Cardiac muscle cell (in vitro differentiated cells and primary cell): ENCODE measurements around the gene PDPK1. TPM values are rescaled to one million over a fixed set of nuclear protein-coding genes. Genes with fewer than 3 reads are reported as not detected.

Experiments
- DNase-seq, 2 donors: peaks; one replicate each; pipeline versions ENCODE4 v3.0.0 to v3.0.0-alpha.2; 2010 to 2017; ENCODE audit warnings: low read depth in 1 of 2, low spot score in 1 of 2
- H3K27ac ChIP-seq: fragments of 200-600 bp; sonication (generic); 2 replicates; pipeline ENCODE4 v1.5.1; 2016
- H3K27me3 ChIP-seq: fragments of 200-600 bp; sonication (generic); 2 replicates; pipeline ENCODE4 v1.6.0; 2016; ENCODE audit warnings: control low read depth
- H3K36me3 ChIP-seq: fragments of 200-600 bp; sonication (generic); 2 replicates; pipeline ENCODE4 v1.5.1; 2016; ENCODE audit warnings: control low read depth
- H3K4me1 ChIP-seq: fragments of 200-600 bp; sonication (generic); 2 replicates; pipeline ENCODE4 v1.8.1; 2017; ENCODE audit warnings: low read depth, mild to moderate bottlenecking, mixed run types
- H3K4me3 ChIP-seq: fragments of 200-600 bp; sonication (generic); 2 replicates; pipeline ENCODE4 v1.5.1; 2016; ENCODE audit warnings: mild to moderate bottlenecking
- H3K9me3 ChIP-seq: fragments of 200-600 bp; sonication (generic); 2 replicates; pipeline ENCODE4 v1.5.1; 2017; ENCODE audit warnings: low read depth, mild to moderate bottlenecking, control low read depth
- polyA plus RNA-seq: library from polyadenylated mRNA; unstranded; fragments of >200 nt; fragmentation: Nextera tagmentation; extraction: Ambion mirVana; gene quantifications from 2 replicates; pipeline ENCODE4 v1.2.1, GENCODE V29; 2016
- total RNA-seq: library from RNA; depleted of rRNA; stranded (reverse); fragments of >200 nt; gene quantifications from 2 replicates; pipeline ENCODE4 v1.2.3, GENCODE V29; 2016
- TF ChIP-seq, protein P1 (sequence below): IDR thresholded peaks from 2 replicates; pipeline ENCODE4 v1.5.1; 2012; ENCODE audit warnings: low read depth, mild to moderate bottlenecking, low read length

The PDPK1 gene
- total and polyA plus RNA-seq, 2 experiments from 2014 or later = 22.4 to 28.6 TPM

DNA sequence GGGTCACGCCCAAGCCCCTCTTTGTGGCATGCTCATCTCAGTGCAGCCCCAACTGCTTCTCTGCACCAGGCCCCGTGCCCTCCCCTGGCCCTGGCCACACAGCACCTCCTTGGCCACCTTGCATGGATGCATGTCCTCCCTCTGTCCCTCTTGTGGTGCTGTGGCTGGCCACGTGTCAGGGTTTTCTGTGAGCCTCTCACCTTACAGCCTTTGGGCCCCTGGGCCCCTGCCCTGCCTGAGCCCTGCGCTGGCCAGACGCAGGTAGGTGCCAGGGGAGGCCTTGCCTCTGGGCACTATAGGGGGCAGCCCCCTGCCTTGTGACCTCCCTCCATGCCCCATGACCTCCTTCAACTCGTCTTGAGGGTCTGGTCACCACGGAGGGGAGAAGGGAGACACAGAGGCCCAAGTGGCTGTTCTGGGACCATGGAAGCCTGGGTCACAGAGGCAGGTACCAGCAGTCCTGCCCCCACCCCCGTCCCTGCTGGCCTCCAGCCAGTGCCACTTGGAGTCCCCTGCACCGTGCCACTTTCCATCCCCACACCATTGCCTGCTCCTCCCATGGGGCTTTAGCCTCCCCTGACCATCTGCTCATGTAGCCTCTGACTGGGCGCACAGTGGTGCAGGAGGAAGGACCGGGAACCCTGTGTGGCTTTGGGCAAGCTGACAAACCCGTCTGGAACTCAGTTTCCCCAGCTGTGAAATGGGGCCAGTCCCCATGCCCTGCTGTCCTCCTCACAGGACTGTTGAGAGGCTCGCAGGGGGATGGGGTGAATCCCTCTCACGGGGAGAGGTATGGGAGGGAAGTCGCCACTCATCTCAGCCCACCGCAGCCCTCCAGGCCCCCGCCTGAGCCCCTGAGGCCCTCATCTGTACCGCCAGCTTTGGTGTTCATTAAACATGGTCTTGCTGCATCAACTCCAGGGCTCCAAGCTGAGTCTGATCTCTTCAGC is 35.6 kb upstream of the PDPK1 start:
- Histone ChIP-seq H3K27ac (peak overlapping the region; percentile 16), H3K9me3 (no peaks in the 10 kb centered on the region), H3K27me3 (no peaks in the 10 kb centered on the region), H3K4me1 (peaks cover 9% of the 10 kb centered on the region), H3K4me3 (no peak overlapping the region), H3K36me3 (peaks cover under 1% of the 10 kb centered on the region)
- no peak for DNase-seq
- TF ChIP-seq, protein P1, sequence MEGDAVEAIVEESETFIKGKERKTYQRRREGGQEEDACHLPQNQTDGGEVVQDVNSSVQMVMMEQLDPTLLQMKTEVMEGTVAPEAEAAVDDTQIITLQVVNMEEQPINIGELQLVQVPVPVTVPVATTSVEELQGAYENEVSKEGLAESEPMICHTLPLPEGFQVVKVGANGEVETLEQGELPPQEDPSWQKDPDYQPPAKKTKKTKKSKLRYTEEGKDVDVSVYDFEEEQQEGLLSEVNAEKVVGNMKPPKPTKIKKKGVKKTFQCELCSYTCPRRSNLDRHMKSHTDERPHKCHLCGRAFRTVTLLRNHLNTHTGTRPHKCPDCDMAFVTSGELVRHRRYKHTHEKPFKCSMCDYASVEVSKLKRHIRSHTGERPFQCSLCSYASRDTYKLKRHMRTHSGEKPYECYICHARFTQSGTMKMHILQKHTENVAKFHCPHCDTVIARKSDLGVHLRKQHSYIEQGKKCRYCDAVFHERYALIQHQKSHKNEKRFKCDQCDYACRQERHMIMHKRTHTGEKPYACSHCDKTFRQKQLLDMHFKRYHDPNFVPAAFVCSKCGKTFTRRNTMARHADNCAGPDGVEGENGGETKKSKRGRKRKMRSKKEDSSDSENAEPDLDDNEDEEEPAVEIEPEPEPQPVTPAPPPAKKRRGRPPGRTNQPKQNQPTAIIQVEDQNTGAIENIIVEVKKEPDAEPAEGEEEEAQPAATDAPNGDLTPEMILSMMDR = no peak

DNA sequence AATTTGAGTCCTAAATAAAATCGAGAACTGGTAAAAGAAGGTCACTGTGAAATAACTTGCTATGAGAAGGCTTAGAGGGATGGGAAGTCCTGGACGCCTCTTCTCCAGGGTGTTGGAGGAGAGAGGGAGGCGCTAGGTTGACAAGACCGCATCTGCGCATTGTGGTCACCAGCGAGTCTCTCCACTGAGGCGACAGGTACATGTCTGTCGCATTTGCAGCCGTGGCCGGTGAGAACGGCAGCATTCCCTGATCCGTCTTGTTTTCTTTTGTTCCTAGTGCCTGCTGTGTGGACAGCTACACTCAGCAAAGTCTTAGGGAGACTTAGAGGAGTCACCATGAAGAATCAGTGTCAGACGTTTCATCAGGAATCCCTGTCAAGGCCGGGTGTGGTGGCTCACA is 32.1 kb upstream of the PDPK1 start:
- no peaks in the 10 kb centered on the region for H3K36me3 ChIP-seq
- H3K4me3 ChIP-seq = no peak overlapping the region
- TF ChIP-seq, protein P1 = no peak
- no peak for DNase-seq
- no peaks in the 10 kb centered on the region for H3K9me3 ChIP-seq
- peaks cover 9% of the 10 kb centered on the region for H3K4me1 ChIP-seq
- H3K27me3 ChIP-seq = no peaks in the 10 kb centered on the region
- H3K27ac ChIP-seq = peak overlapping the region; percentile 13

DNA sequence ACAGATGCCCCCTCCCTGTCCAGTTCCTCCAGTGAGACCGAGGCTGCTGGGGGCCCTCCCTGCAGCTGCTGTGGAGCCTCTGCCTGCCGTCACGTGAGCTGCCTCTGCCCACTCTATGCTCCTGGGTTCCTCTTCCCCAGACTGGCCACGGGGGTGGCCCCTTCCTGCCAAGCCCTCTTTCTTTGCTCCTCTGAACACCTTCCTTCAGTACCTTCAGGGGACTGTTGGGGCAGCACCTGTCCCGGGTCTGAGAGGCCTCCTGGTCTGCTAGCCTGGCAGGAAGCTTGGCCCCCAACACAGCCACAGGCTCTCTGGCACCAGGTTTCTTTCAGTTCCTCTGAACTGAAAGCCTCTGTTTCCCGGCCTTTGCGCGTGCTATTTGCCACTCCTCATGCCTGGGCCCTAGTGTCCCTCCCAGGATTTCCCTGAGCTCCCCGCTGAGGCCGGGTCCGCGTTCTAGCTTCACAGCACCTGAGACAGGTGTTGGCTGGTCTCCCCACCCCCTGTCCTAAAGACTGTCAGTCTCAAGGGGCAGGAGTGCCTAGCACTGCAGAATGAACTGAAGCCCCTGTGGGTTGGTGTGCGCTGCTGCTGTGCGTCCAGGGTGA is 30.7 kb upstream of the PDPK1 start:
- no peaks in the 10 kb centered on the region for H3K36me3 ChIP-seq
- DNase-seq = no peak
- no peak overlapping the region for H3K4me3 ChIP-seq
- H3K27ac ChIP-seq = no peak overlapping the region
- H3K27me3 ChIP-seq = no peaks in the 10 kb centered on the region
- H3K9me3 ChIP-seq = no peaks in the 10 kb centered on the region
- TF ChIP-seq, protein P1 = no peak
- peaks cover 13% of the 10 kb centered on the region for H3K4me1 ChIP-seq

DNA sequence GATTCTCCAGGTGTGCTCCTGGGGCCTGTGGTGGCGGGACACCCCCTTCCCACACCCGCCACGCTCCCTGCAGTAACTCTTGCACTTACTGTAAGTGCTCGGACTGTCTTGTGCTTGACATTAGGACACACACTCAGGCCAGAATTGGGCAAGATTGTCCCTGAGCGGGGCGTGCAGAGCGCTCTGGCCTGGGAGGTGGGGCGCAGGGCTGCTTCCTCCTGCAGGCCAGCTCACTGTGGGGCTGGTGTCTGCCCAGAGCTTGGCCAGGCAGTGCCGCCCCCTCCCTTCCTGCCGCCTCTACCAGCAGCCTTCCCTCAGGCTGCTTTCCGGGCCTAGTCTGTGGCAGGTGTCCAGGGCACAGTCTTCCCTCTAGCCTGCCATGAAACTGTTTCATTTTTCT is 30.2 kb upstream of the PDPK1 start:
- peaks cover 18% of the 10 kb centered on the region for H3K4me1 ChIP-seq
- H3K27me3 ChIP-seq = no peaks in the 10 kb centered on the region
- no peak for DNase-seq
- no peak overlapping the region for H3K4me3 ChIP-seq
- no peak overlapping the region for H3K27ac ChIP-seq
- H3K36me3 ChIP-seq = no peaks in the 10 kb centered on the region
- TF ChIP-seq, protein P1 = no peak
- no peaks in the 10 kb centered on the region for H3K9me3 ChIP-seq

DNA sequence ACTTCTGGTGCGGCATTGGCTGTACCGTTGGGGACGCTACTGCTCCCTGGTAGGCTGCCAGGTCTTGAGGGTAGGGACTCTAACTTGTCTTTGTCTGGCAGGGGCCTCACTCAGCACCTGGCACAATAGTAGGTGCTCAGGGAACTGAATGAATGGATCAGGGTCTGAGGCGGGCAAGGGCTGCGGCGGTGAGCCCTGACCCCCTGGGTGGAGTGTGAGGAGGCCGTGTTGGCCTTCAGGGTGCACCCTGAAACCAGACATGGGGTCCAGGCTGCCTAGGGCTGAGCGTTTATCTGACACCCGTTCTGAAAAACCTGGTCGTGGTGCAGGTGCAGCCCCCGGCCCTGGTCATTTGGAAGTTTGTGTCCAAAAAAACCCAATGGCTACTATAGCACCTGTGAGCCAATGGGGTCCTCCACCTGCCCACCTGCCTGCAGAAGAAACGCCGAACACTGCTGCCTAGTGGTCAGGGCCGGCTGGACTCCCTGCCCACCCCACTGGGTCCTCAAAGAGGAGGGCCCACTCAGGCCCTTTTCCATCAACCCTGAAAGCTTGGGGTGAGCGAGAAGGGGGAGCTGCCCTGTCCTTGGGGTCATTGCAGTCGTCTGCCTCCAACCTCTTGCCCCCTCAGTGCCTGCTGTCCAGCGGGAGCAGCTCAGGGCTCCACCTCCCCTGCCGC is 29.0 kb upstream of the PDPK1 start:
- no peak for DNase-seq

More for the DNA sequence above, 29.0 kb upstream of the PDPK1 start:
- Histone ChIP-seq H3K9me3 (no peaks in the 10 kb centered on the region), H3K4me1 (peaks cover 18% of the 10 kb centered on the region), H3K36me3 (no peaks in the 10 kb centered on the region), H3K4me3 (no peak overlapping the region), H3K27me3 (no peaks in the 10 kb centered on the region), H3K27ac (no peak overlapping the region)
- TF ChIP-seq, protein P1 = no peak
